GM21786 (cell line): Measurements from ENCODE around the gene SHROOM4.

Experiments used
- ATAC-seq: cut with Tn5 transposase; IDR thresholded peaks from one replicate; pipeline ENCODE4 v1.9.1; 2021; ENCODE audit not compliant: unreplicated experiment

The SHROOM4 gene, protein sequence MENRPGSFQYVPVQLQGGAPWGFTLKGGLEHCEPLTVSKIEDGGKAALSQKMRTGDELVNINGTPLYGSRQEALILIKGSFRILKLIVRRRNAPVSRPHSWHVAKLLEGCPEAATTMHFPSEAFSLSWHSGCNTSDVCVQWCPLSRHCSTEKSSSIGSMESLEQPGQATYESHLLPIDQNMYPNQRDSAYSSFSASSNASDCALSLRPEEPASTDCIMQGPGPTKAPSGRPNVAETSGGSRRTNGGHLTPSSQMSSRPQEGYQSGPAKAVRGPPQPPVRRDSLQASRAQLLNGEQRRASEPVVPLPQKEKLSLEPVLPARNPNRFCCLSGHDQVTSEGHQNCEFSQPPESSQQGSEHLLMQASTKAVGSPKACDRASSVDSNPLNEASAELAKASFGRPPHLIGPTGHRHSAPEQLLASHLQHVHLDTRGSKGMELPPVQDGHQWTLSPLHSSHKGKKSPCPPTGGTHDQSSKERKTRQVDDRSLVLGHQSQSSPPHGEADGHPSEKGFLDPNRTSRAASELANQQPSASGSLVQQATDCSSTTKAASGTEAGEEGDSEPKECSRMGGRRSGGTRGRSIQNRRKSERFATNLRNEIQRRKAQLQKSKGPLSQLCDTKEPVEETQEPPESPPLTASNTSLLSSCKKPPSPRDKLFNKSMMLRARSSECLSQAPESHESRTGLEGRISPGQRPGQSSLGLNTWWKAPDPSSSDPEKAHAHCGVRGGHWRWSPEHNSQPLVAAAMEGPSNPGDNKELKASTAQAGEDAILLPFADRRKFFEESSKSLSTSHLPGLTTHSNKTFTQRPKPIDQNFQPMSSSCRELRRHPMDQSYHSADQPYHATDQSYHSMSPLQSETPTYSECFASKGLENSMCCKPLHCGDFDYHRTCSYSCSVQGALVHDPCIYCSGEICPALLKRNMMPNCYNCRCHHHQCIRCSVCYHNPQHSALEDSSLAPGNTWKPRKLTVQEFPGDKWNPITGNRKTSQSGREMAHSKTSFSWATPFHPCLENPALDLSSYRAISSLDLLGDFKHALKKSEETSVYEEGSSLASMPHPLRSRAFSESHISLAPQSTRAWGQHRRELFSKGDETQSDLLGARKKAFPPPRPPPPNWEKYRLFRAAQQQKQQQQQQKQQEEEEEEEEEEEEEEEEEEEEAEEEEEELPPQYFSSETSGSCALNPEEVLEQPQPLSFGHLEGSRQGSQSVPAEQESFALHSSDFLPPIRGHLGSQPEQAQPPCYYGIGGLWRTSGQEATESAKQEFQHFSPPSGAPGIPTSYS (N-terminal part only)

DNA sequence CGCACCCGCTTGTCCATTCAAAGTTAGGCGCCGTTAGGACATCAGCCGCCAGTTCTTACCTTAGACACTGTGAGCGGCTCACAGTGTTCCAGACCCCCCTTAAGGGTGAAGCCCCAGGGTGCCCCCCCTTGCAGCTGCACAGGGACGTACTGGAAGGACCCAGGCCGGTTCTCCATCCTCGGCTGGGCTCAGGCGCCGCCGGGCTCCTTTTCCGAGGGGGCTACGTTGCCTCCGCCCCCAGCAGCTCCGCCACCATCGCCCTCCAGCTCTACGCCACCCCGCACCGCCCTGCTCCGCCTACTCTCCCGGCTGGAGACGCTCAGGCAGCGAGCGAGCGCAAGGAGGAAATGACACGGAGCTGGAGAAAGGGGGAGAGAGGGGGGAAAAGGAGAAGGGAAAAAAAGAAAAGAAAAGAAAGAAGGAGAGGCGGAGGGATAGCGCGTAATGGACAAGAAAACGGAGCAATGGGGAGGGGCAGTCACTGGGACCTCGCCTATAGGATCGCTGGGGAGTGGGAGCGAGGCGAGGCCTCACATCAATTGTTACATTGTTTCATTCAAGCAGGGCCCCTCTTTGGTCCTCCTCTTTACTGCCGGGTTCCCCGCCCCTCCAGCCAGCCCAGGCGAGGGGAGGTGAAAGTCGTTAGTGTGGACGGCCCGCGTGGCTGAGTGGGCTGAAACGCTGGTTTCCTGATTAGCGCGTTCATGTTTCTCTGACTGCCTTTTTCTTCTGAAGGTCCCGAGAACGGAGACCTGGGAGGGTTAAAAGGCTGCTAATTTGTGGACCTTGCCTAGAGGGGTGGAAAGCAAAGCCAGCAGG lies at the start of gene SHROOM4:
Gene SHROOM4 (minus strand): TSS at position 352 of the 819 bp plus-strand sequence. CDS start 176 bp downstream, at position 176.
- ATAC-seq = no peak

DNA sequence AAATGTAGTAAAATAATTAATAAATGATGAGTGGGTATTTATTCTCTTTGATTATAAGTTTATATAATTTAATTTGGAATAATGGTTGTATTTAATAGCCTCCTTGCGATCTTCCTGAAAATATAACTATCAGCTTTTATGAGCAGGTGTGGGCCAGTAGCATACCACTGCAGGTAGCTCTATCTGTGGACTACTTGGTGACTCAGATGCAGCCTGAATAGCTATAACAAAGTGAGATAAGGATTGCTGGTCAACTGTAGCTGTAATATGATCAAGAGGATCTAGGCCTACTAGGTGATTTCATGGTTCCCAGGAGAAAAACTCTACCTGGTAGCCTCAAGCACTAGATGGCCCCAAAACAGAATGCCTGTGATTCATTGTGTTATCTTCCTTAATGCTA lies 49.5 kb upstream of the SHROOM4 start:
- ATAC-seq = no peak

DNA sequence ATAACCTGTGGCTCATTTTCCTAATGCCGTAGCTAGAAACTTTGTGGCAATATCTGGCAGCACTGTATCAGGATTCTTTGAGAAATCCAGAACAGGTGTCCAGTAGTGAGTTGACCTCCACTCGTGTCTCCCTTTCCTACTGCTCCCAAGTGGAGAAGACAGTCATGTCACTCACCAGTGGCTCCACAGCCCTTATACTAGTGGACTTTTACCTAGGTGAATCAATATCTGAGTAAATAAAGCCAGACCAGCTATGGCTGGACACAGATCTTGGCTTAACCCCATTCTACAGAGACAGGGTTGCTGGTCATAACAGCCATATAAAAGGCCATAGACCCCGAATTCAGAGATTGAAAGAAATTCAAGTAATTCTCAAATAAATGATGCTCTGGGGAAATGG lies 46.5 kb upstream of the SHROOM4 start:
- ATAC-seq = no peak

DNA sequence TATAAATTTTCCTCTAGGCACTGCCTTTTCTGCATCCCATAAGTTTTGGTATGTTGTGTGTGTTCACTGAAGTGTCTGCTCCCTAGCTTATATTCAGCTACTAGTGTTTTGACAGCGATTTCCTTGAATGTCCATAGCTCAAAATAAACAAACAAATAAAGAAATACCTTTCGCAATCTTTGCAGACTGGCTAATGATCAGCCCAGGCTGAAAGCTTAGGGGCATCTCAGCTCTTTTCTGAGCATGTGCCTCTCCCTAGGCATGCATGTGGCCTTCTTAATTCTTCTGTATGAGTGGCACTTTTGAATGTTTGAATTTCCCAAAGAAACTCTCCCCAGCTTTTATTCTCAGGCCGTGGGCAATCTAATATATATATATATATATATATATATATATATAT lies 44.6 kb upstream of the SHROOM4 start:
- no peak for ATAC-seq

DNA sequence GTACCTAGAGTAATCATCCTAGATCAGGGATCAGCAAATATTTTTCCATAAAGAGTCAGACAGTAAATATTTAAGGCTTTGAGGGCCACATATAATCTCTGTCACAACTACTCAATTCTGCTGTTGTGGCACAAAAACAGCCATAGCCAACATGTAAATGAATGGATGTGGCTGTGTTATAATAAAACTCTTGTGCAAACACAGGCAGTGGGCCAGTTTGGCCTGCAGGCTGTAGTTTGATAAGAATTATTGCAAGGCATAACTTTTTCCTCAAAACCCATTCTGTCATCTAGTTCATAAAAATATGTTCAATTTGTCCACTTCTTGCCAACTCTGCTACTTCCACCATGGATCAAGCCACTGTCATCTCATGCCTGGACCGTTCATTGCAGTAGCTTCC lies 39.4 kb upstream of the SHROOM4 start:
- ATAC-seq = no peak

DNA sequence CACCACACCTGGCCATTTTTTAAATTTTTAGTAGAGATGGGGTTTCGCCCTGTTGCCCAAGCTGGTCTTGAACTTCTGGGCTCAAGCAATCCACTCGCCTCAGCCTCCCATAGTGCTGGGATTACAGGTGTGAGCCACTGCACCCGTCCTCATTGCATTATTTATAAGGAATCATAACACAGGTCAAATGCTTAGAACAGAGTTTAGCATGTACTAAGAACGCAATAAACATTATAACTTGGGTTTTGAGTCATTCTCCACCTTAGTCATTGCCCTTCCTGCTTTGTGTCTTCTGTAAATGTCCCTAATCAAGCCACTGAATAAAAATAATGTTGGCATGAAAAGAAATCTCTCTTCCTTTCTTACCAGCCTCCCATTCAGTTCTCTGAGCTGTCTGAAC lies 38.5 kb upstream of the SHROOM4 start:
- ATAC-seq = no peak

DNA sequence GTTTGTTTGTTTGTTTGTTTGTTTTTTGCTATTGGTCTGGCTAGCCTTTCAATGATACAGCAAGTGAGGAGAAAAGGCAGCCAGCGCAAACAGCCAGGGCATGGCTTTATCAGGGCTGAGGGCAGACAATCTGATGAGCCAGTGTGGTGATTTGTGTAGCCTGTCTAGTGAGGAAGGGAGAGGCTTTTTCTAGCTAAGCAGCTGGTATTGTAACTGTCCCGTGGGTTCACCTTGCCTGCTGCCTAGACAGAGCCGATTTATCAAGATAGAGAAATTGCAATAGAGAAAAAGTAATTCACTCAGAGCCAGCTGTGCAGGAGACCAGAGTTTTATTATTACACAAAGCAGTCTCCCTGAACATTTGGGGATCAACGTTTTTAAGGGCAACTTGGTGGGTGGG lies 28.2 kb upstream of the SHROOM4 start:
- ATAC-seq = no peak

DNA sequence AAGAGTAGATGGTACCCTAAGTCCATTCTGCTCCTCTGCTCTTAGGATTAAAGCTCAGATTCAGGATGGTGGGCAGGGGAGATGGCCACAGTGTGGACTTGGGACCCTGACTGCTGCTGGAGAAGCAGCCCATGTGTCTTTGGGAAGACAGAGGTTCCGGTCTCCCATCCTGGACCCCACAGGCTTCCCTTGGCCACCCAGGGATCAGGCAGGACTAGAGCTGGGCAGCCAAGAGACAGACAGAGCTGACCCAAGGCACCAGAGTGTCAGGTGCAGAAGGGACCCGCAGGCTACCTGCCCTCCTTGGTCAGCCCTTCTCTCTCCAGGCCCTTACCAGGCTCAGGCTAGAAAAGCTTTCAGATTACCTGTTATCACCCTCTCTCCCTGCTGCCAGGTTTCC lies 25.7 kb upstream of the SHROOM4 start:
- no peak for ATAC-seq

DNA sequence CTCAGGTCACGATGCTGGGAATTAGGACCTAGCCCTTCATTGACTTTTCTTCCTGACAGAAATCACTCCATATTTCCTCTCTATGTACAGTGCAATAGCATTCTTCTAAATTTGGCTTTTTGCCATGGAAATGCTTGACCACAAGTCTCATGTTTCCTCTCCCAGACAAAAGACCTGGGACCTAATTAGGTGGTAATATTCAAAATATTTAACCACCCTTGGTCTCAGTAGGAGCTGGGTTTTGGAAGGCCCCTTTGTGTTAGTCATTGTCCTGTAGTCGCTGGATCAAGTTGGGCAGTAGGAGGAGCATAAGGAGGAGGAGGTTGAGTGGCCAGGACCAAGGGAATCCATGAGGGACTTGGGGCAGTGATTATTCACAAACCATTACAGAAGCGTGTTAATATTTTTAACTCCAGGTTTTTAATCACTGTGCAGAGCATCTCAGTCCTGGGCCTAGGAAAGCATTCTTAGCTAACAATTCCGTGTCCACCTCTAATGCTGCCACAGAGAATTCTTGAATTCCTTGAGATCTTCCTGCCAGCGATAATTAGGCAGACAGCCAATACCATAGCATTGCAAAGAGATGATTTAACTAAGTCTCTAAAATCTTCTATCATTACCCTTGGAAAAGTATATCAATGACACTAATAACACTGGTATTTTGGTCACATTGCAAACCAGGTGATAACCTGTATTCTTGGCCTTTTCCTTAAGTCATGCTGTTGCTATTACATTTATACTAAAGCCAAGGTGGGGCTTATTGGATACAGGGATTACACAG lies 25.0 kb upstream of the SHROOM4 start:
- no peak for ATAC-seq

DNA sequence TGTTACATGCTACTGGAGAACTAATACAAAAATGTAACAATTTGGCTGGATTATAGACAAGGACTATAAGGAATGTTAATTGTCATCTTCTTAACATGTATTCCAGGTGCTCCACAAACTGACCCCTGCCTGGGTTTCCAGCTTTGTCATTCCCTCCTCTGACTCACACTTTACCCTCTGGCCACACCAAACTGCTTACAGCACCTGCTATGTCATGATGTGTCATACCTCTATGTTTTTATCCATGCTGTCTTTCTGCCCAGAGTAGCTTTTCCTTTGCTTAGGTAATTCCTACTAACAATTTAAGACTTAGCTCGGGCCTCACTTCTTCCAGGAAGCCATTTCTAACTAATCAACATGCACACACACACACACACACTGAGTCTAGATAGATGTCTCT lies 14.0 kb upstream of the SHROOM4 start:
- no peak for ATAC-seq

DNA sequence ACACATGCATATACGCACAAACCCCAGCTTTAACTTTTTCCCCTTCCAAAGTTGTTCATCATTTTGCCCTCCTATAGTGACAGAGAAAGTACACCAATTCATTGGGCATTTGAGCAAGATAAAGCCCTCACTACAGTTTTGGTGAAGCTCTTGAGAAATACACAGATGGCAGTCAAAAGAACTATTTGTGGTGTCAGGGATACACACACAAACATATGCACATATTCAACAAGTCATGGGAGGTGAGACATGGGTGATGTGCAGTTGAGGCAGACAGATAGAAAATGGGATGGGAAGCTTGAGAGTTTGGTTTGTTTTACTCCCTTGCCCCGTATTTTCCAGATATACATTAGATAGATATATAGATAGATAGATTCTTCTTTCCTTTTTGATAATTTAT lies 11.8 kb upstream of the SHROOM4 start:
- ATAC-seq = no peak

DNA sequence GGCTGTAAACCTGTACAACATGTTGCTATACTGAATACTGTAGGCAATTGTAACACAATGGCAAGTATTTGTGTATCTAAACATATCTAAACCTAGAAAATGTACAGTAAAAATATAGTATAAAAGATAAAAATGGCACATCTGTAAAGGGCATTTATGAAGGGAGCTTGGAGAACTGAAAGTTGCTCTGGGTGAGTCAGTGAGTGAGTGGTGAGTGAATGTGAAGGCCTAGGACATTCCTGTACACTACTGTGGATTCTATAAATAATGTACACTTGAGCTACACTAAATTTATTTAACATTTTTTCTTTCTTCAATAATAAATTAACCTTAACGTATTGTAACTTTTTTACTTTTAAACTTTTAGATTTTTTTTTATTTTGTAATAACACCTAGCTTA lies 5.0 kb upstream of the SHROOM4 start:
- no peak for ATAC-seq

DNA sequence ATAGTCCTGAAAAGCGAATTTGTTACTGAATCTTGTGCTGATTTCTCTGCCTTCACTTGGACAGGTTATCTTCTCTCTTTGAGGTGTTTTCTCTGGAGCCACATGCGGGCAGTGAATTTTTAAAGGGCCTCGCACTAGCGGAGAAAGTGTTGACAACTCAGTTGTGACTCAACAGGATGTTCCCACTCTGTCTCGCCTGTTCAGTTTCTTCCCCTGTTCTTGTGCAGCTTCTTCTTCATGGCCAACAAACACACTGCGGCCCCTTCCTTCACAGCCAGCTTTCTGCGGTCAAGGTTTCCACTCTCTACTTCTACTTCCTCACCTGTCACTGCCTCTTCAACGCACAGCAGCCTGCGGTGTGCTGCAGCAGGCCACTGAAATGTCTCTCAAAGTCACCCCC lies 1.1 kb upstream of the SHROOM4 start:
- ATAC-seq = no peak

DNA sequence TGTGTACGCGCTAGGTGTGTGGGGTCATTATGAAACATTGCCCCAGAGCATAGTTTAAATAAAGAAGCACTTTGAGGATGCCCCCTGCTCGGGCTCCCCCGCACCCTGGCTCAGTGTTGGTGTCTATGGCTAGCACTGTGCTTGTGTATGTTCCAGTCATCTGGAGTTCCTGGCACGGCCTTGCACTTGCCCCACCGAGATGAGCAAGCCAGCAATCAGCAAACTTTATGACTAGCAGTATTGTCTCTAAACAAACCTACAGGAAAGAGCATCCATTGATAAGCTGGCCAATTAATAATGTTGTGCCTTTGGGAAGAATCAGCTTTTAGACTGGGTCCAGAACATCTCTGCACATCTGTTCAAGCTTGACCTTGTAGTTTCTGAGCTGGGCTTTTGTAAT lies 707 bp upstream of the SHROOM4 start:
- no peak for ATAC-seq

DNA sequence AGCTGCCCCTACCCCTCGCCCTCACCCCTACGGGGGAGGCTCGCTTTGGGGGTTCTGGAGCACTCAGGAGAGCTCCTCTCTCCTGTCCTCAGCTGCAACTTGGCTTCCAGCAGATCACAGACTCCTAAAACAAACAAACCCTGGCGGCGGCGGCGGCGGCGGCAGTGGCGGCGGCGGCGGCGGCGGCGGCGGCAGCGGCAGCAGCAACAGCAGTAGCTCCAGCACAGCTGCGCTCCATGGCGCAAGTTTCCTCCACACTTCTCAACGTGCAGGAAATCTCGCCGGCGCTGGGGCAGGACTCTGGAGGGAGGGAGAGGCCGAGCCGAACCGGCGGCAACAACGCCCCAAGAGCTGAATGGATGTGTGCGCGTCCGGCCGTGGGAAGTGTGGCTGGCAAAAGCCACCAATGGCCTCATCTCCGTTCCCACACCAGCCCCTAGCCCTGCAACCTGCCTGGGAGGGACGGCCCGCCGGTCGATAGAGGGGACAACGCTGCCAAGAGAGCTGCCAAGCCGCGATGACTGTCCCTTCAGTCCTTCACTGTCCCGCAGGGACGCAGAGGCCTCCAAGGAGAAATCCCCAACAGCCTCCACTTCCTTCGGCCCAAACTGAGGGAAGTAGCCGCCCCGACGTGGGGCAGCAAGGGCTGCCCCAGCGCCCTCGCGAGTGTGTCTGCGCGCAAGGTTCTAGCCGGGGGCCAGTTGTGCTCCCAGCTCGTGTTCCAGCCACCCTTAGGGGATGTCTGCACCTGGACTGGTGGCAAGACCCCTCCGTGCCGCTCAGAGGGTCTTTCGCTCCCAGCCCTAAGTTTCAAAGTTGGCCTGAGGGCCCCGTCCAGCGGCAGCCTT lies 775 bp downstream of the SHROOM4 start:
- no peak for ATAC-seq

DNA sequence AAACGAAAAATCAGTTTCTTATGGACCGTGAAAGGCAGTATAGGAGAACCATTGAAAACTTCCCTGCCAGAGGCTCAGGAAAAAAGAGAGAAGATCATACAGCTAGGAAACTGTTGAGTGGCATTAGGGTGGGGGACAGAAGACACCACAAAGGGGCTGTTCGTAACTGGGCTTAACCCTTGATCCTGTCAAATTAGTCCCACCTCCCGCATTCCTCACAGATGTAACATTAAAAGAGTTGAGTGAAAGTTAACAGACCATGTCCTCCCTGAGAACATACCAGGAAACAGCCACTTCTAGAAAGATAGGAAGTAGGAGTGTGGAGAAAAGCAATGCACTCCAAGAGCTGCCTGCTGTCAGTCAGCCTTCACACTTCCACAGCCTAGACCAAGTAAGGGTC lies 8.7 kb downstream of the SHROOM4 start:
- ATAC-seq = no peak

DNA sequence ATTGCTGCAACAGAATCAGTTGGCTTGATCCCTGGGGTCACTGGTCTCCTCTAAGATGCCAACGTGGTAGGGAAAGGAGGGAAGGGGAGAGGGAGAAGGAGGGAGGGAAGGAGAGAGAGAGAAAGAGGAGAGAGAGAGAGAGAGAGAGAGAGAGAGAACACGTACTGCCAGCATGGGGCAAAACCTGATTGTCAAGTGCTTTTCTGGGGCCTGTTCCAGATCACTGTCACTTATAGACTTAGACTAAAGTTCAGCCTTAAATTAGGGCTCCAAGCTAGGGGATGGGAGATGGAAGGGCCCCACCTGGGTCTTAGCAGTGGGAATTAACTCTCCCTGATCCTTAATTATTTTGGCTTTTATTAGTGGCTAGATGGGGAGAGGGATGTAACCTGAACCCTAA lies 12.9 kb downstream of the SHROOM4 start:
- ATAC-seq = no peak

DNA sequence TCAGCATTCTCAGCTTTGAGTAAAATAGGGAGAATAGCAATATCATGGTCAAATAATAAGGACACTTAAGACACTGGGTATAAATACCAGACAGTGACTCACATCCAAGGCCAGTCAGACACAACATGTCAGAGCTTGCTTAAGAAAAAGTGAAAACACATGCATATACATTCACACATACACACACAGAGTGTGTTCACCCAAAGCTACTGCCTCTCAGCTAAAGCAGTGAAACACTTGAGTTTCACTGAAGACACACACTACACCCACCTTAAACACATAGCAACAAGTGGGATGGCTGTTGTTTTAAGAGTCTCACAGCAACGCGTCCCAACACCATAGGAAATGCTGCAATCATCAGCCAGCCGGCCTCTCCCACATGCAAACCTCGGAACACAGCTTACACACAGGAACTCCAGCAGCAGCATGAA lies 14.4 kb downstream of the SHROOM4 start:
- ATAC-seq = no peak

DNA sequence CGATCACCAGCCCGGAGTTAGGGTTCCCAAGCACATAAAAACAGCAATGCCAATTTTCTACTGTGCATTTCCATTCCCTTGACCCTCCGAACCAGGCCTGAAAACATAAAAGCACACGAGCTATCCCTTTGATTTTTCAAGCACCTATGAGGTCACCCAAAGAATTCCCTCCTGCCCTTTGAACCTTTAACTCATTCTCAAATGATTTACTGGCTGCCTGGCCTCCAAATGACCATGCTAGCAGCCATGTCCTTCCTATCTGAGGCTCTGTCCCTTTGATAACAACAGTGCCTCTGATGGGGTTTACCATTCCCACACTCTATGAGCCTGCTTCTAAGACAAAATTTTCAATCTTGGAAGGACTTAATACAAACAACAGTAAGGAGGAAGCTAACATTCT lies 15.2 kb downstream of the SHROOM4 start:
- ATAC-seq = no peak
